GM08714 (cell line): ENCODE measurements around the gene NRK.
"Not testable (repeated sequence)": the region's sequence is repeated elsewhere in the genome, so short reads cannot be mapped to it uniquely, and the experiment has no call there.

Experiments
- H3K4me3 ChIP-seq: fragments of 200-500 bp; sonication (Bioruptor generic); 2 replicates; pipeline ENCODE4 v1.5.1; 2014; ENCODE audit warnings: mild to moderate bottlenecking, low read length, inconsistent platforms
- ZNF274 ChIP-seq: IDR thresholded peaks from 2 replicates; pipeline ENCODE4 v1.6.1; 2012; ENCODE audit warnings: mild to moderate bottlenecking, low read depth, low read length

The NRK gene

GRCh38 chrX:105981772-105982485 lies 159.6 kb downstream of the NRK start:
- H3K4me3 ChIP-seq: no peak overlapping the region
- TF ChIP-seq ZNF274: no peak

GRCh38 chrX:105988487-105988886 lies 166.1 kb downstream of the NRK start:
- H3K4me3 ChIP-seq: not testable (repeated sequence)

GRCh38 chrX:105999294-105999693 lies 177.0 kb downstream of the NRK start:
- no peak overlapping the region for H3K4me3 ChIP-seq
- TF ChIP-seq ZNF274: no peak

- no peak for TF ChIP-seq ZNF274
- H3K4me3 ChIP-seq: no peak overlapping the region
These were observed 177.9 kb downstream of the NRK start for GRCh38 chrX:106000203-106000602.

- H3K4me3 ChIP-seq: not testable (repeated sequence)
These were observed 178.3 kb downstream of the NRK start for GRCh38 chrX:106000609-106001008.

- TF ChIP-seq ZNF274: no peak
- H3K4me3 ChIP-seq: no peak overlapping the region
These were observed 183.3 kb downstream of the NRK start for GRCh38 chrX:106005684-106006083.

GRCh38 chrX:106007815-106008214 lies 185.5 kb downstream of the NRK start:
- TF ChIP-seq ZNF274: no peak

More at GRCh38 chrX:106007815-106008214, 185.5 kb downstream of the NRK start:
- H3K4me3 ChIP-seq: no peak overlapping the region
